Measurements from ENCODE around the gene NID1. TPM values are rescaled to one million over a fixed set of nuclear protein-coding genes. Genes with fewer than 3 reads are reported as not detected.

Gene NID1
- total RNA-seq, 1 donor from 2014 or later = 42.1 TPM

DNA sequence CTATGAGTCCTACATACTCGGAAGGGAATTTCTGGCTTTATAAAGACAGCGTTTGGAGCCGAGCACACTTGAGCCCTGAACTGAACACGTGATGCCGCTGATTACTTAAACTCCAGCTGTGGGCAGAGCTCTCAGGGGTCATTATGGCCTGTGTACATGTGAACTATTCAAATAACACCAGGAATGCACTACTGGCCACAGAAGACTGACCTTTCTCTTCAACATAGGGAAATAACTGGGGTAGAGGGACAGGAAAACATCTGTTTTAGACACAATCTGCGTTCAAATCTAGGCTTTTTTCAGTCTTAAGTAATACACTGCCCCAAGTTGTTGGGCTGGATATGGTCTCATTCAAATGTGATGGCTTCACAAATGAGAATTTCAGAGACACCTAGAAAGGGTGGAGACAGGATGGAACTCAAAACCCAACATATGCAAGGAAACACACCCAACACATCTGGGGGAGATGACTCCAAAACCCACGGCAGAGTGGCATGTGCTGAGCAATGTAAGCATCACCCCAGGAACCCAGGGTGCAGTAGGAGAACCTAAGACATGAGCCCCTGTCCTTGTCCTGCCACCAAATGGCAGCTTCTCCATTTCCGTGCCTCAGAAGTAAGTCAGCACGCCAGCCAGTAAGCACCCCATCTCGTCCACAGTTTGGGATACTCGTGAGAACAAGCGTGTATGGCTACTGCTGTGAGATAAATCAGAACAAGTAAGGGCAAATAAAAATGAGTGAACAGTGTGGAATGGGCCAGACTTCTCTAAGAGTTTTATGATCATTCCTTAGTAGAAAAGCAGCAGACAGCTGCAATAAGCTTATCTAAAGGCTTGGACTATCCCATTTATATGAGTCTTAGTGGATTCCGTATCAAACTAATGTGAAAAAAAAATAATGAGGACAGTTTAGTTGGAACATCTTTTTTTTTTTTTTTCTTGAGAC, 24.9 kb downstream of the NID1 start:
- DNase-seq (ENCODE audit: low spot score) = peak; percentile 66
- intact Hi-C loops (cut with DNase I) = loop anchor here (10.0 kb wide), 1 partner anchor 755 kb away; no protein-coding TSS in a partner anchor

DNA sequence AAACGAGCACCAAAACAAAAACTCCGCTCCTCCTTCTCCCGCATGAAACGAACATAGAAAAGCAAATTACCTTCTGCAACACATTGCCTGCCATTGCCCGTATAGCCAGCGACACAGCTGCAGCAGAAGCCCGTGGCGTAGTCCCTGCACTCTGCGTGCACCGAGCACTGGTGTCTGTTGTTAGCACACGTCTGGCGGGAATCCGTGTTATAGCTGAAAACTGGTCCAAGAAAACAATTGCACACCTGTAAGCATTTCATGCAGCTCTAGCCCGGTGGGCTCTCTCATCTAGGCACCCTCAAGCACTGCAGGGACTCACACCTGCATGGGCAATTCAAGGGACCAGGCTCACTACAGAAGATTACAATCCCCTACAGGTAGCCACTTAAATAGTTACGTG, 26.9 kb downstream of the NID1 start:
- intact Hi-C loops (cut with DNase I) = loop anchor here (10.0 kb wide), 1 partner anchor 753 kb away; no protein-coding TSS in a partner anchor
- DNase-seq (ENCODE audit: low spot score) = peak; percentile 57

DNA sequence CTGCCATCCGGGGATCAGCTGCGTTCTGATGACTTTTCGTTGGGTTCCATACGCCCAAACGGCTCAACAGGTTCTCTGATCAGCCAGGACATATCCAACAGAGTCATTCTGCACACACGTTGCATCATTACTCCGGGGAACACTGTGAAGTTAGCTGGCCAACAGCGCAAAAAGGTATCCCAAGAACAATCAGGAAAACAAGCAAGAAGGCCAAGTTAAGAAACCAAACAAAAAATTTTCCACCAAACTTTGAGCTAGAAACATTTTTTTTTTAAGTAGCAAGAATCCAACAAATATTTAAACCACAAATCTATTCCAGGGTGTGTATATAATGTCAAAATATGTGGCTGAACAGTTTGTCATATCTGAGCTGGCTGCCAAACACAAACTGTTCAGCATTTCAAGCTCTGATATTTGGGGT, 29.2 kb downstream of the NID1 start:
- DNase-seq (ENCODE audit: low spot score) = peak; percentile 65
- intact Hi-C loops (cut with DNase I) = loop anchor here (10.0 kb wide), 1 partner anchor 751 kb away; no protein-coding TSS in a partner anchor

DNA sequence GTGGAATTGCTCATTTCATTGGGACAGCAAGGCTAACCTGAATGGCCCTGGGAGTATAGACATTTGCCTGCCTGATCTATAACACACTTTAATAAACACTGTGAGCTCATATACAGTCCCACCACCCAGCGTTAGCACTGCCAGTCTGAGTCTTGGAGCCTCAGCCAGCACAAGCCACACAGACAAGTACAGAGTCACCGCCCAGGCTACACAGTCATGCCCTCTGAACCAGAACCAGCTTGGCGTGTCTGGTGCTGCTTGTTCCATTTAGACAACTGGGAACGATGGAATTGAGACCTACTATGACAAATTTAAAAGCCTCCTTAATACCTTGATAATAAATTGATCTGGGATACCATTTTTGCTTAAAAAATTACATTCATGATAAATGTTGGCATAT, 31.6 kb downstream of the NID1 start:
- intact Hi-C loops (cut with DNase I) = loop anchor here (10.0 kb wide), 1 partner anchor 749 kb away; no protein-coding TSS in a partner anchor
- DNase-seq (ENCODE audit: low spot score) = no peak

DNA sequence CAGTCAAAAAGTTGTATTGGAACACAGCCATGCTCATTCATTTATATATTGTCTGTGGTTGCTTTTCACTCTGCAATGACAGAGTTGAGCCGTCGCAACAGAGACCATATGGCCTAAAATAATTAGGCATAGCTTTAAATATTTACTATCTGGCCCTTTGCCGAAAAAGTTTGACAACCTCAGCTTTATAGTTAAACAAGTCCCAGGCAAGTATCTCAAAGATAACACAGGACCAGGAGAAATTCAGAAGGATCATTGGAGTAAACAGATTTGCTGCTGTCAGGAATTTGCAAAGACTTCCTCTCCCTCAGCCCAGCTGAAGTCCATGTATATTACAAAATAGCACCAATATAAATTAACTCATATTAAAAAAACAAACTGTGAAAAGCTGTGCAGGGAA, 34.4 kb downstream of the NID1 start:
- DNase-seq (ENCODE audit: low spot score) = no peak
- intact Hi-C loops (cut with DNase I) = loop anchor here (10.0 kb wide), 1 partner anchor 746 kb away; no protein-coding TSS in a partner anchor

DNA sequence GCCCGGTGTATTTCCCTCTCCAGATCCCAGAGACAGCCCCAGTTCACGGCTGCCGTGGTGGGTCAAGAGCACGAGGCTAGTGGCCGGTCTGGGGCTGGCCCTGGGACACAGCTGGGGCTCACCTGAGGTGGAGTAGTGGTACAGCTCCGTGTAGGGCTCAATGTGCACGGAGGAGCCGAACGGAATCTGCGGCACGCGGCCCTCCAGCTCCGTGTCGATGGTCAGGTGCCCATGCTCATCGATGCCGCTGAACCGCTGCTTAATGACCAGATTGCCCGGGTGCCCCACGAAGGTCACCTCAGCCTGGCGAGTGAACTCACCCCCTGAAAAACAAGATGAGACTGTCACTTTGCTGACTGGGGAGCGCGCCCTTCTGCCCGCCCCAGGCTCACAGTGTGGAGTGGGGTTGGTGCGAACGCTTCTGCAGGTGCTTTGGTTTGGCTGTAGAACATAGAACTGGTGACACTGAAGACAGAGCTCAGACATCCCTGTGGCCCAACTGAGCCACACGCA, 35.4 kb downstream of the NID1 start:
- intact Hi-C loops (cut with DNase I) = no loop called here
- DNase-seq (ENCODE audit: low spot score) = no peak

DNA sequence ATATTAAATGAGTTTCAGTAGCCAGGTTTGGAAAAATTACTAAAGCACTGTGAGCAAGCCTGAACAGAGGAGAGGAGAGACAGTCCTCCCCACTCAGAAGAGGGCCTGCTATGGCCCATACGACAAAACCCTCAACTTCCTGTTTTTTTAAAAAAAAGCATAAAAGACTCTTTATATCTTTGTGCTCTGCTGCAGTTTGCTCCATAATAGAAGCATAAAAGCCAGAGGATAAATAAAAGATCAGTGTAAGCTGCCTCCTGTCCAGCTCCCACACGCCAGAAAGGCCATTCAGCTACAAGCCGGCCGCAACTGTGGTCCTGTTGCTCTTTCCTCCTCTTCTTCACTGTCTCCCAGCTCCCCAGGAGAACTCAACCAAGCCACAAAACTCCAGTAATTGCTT, 37.8 kb downstream of the NID1 start:
- DNase-seq (ENCODE audit: low spot score) = no peak
- intact Hi-C loops (cut with DNase I) = no loop called here

DNA sequence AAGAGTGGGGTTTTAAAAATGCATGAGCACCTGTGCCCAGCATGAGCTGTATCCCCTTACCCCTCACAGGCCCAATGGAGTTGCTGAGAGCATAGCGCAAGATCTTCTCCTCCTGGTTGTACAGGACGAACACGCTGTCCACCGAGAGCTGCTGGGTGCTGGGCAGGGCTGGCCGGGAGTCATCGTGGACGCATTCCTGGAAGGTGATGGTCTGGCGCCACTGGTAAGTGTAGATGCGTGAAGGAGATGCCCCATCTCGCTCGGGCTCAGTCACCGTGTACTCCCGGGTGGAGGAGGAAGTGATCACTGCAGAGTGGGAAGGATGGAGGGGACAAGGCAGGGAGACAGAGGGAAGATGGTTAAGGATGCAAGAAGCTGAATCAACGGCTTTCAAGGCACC, 39.1 kb downstream of the NID1 start:
- intact Hi-C loops (cut with DNase I) = no loop called here
- no peak for DNase-seq (ENCODE audit: low spot score)

DNA sequence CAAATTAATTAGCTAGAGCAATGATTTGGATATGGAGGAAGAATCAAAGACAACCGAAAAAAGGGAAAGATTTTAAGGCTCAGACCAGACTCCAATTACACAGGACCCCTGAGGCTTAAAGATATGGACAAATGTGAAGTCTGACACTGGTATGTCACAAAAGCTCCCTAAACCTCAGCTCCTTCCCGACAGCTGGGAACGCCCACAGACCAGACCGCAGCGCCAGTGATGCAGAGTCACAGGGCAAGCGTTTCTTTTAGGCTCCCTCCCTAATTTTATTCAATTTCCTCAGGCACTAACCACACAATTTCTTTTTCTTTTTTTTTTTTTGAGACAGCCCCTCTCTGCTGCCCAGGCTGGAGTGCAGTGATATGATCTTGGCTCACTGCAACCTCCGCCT, 40.2 kb downstream of the NID1 start:
- no peak for DNase-seq (ENCODE audit: low spot score)
- intact Hi-C loops (cut with DNase I) = no loop called here

DNA sequence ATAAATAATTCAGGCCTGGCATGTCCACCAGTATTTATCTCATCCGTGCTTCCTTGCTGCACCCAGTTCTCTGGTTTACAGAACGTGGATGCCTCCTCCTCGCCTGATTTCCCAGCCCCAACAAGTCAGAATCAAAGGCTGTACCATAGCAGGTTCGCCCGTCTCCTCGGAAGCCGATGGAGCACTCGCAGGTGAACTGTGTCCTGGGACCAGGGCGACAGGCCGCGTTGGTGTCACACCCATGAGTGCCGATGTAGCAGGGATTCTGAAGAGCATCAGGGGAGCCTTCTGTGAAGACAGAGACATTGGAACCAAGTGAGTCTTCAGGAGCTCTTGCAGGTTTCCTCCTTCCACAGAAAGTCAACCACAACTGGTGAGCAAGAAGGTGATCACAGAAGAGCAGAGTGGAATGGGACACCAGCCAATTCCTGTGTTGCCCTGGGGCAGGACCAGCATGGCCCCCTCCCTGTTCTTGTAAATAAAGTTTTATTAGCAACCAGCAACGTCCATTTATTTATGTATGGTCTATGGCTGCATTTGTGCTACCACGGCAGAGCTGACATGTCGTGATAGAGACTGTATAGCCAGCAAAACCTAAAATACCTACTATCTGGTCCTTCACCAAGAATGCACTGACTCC, 40.8 kb downstream of the NID1 start:
- no peak for DNase-seq (ENCODE audit: low spot score)
- intact Hi-C loops (cut with DNase I) = no loop called here

DNA sequence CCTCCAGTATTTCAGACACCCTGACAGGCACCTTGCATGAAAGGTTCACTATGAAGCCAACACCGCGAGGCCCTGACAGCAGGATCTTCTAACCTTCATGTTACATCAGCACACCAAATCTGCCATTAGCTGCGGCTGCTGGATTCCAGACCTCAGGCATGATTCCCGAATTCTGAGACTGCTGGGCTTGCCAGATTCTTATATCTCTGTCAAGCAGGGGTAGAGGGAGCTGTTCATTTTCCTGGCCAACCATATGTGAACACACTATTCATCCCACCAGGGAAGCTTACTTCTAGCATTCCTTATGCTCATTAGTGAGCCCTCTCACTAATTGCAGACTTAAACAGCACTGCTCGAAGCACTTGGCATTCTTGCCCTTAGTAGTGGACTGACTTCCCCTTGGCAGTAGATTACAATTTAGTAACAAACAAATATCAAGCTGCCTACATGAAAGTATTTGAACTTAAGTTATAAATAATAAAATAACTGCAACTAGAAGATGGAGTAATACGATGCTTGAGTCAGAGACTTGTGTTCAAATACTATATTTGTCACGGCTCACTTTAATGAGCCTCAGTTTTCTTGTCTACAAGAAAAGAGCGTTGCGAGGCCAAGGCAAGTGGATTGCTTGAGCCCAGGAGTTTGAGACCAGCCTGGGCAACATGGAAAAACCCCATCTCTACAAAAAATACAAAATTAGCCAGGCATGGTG, 43.3 kb downstream of the NID1 start:
- no peak for DNase-seq (ENCODE audit: low spot score)
- intact Hi-C loops (cut with DNase I) = no loop called here

DNA sequence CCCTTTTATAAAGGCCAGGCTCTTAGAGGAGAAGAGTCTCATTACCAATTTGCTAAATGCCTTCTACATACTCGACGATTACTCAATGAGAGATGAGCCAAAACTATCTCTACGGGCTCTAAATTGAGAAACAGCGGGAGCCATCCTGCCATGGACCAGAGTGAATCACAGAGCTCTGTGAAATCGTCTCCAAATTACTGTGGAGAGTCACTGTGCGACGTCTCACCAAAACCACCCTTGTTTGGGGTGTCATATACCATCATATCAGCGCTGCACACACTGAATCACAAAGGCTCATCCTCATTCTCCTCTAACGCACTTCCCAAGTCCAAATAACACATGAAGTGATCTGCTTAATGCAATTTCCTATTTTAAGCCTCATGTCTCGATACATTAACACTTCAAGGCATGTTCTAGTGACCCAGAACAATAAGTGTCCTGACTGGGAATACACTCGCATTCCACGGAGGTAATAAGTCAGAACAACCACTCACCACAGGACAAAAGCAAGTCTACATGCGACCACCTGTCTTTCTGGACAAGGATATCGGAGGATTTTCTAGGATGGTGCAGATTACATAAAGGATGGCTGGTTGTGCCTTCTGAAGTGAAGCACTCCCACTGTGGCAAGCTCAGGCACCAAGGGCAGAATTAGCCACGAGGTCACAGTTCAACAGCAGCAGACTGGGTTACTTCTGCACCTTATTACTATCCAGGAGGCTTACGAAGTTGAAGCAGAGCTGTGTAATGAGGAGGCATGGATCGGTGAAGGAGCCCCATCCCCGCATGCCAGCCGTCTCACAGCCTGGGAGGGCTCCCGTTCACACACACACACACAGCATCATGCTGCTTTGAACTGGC, 44.3 kb downstream of the NID1 start:
- intact Hi-C loops (cut with DNase I) = no loop called here

DNA sequence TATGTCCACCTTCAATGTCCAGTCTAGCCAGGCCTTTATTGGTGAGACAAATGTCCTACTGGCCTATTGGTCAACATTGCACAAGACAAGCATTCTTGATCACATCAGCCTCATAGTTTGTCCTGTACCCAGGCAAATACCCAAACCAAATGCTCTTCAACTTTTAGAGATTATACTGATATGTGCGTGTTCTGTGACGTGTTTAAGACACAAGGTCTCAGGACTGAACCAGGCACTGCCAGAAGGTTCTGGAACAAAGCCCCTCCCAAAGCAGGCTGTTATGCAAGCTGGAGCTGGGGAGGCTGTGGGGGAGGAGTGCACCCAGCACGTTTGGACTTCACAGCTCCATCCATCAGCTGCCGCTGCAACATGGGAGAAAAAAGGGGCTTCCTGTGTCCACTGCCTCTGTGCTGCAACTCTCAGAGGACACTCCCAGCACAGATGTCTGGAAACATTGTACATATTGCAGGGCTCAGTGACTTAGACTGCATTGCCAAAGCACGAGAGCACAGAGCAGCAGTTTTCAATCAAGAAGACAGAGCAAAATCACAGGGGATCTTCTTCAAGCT, 45.9 kb downstream of the NID1 start:
- DNase-seq (ENCODE audit: low spot score) = peak; percentile 83
- intact Hi-C loops (cut with DNase I) = loop anchor here (5.0 kb wide), 1 partner anchor 43 kb away; no protein-coding TSS in a partner anchor

More for the DNA sequence above, 44.3 kb downstream of the NID1 start:
- no peak for DNase-seq (ENCODE audit: low spot score)

DNA sequence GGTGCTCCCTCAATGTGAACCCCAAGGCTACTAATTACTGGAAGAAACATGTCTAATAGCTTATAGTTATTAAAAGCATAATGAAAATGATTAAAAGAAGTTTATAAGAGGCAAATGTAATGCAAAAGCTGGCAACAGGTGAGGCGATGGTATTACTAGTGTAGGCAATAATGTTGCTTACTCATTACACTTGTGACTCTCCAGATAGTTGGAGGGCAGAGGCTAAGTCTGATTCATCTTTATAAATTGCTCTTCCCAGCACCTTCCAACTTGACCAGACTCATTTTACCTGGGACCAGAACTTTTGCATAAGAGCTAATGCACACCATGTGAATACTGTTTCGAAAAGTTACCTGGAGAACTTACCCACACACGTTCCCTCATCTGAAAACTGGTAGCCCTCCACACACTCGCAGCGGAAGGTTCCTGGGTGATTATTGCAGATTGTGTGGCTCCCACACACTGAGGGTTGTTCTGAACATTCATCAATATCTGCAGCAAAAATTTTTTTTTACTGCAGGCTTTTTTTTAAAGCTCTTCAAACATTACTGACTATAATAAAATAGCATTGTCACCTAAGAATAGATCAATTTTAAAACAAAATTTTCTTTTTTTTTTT, 48.0 kb downstream of the NID1 start:
- intact Hi-C loops (cut with DNase I) = loop anchor here (5.0 kb wide), 1 partner anchor 45 kb away; no protein-coding TSS in a partner anchor

DNA sequence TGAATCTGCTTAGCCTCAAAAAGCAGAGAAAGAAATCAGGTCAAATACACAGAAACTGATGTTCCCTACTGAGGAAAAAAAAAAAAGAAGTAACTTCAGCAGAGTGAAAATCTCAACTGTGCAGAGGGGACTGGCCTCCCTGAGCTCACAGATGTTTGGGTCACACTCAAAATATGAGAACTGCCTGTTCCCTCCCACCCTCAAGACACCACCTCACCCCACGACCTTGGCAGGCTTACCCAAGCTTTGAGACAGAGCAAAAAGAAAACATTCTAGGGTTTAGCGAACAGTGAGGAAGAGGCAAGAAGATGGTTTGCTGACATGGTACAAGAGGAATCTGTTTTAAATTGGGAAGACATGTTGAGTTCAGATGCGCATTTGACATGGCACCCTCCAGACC, 48.8 kb downstream of the NID1 start:
- intact Hi-C loops (cut with DNase I) = loop anchor here (5.0 kb wide), 1 partner anchor 46 kb away; no protein-coding TSS in a partner anchor
- no peak for DNase-seq (ENCODE audit: low spot score)

More for the DNA sequence above, 48.0 kb downstream of the NID1 start:
- DNase-seq (ENCODE audit: low spot score) = no peak

DNA sequence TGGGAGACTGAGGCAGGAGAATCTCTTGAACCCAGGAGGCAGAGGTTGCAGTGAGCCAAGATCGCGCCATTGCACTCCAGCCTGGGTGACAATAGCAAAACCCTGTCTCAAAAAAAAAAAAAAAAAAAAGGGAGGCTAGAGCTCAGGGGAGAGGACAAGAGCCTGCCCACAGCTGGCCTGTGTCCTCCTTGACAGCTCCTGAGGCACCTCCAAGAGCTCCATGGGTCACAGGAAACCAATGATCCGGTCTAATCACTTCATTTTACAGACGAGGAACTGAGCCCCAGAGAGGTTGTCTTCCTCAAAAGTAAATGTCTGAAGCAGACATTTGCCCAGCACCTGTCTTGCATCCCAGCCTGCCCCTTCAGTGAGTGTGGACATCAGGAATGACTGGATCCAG, 49.4 kb downstream of the NID1 start:
- DNase-seq (ENCODE audit: low spot score) = no peak
- intact Hi-C loops (cut with DNase I) = loop anchor here (5.0 kb wide), 1 partner anchor 47 kb away; no protein-coding TSS in a partner anchor

DNA sequence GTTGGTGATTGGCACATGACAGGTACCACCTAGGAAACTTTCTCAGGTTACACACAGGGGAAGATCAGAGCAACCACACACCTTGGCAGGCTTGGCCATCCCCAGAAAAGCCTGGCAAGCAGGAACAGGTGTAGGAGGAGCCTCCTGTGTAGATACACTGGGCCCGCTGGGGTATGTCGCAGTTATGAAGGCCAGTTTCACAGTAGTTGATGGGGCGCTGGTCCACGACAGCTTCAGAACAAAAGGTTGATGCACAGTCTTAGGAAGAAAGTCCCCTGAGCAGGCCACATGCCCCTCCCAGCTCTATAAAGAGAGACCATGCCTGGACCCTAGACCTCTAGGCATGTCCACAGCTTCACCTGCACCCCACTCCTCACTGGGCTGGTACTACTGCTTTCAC, 51.6 kb downstream of the NID1 start:
- intact Hi-C loops (cut with DNase I) = no loop called here
- DNase-seq (ENCODE audit: low spot score) = no peak

DNA sequence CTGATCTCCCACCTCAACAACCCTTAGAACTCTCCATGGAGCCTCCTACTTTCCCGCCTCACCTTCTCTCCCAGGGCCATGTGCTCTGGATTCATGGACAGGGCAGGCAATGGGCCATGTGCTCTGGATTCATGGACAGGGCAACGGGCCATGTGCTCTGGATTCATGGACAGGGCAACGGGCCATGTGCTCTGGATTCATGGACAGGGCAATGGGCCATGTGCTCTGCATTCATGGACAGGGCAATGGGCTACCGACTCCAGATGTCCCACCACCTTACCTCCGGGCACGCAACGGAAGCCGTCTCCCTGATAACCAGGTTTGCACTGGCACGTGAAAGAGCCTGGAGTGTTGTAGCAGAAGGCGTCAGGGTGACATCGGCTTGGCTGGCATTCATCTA, 53.2 kb downstream of the NID1 start:
- DNase-seq (ENCODE audit: low spot score) = no peak
- intact Hi-C loops (cut with DNase I) = no loop called here
